SHP77 (cell line): Measurements from ENCODE around the gene ADO.

Experiments used
- DNase-seq, 2 experiments: peaks; one replicate each; lab custom pipeline; 2025; lab: John Stamatoyannopoulos, UW

The ADO gene

GRCh38 chr10:62794306-62794705 is 10.2 kb upstream of the ADO start:
- DNase-seq = no peak

- no peak for DNase-seq
These were observed 9.4 kb upstream of the ADO start for GRCh38 chr10:62795100-62795499.

GRCh38 chr10:62795762-62796161 is 8.8 kb upstream of the ADO start:
- no peak for DNase-seq

- no peak for DNase-seq
These were observed 7.6 kb upstream of the ADO start for GRCh38 chr10:62796896-62797295.

- no peak for DNase-seq
These were observed 2.6 kb upstream of the ADO start for GRCh38 chr10:62801871-62802270.

GRCh38 chr10:62803724-62804355 is 680 bp upstream of the ADO start:
- no peak for DNase-seq

GRCh38 chr10:62805231-62806099 is 945 bp downstream of the ADO start:
- DNase-seq = no peak

- no peak for DNase-seq
These were observed 1.7 kb downstream of the ADO start for GRCh38 chr10:62806251-62806650.

- DNase-seq = no peak
These were observed 5.8 kb downstream of the ADO start for GRCh38 chr10:62810156-62810902.

GRCh38 chr10:62811159-62811875 is 6.8 kb downstream of the ADO start:
- DNase-seq = no peak

GRCh38 chr10:62812672-62813439 is 8.3 kb downstream of the ADO start:
- DNase-seq = no peak

- no peak for DNase-seq
These were observed 8.9 kb downstream of the ADO start for GRCh38 chr10:62813453-62813852.

GRCh38 chr10:62813981-62814380 is 9.5 kb downstream of the ADO start:
- no peak for DNase-seq

- DNase-seq = no peak
These were observed 10.3 kb downstream of the ADO start for GRCh38 chr10:62814756-62815380.

- no peak for DNase-seq
These were observed 11.0 kb downstream of the ADO start for GRCh38 chr10:62815381-62816075.

GRCh38 chr10:62816076-62816330 is 11.5 kb downstream of the ADO start:
- DNase-seq = no peak

GRCh38 chr10:62816331-62817120 is 12.0 kb downstream of the ADO start, which contains the start of gene EGR2:
Gene EGR2 (minus strand): TSS chr10:62816366. CDS start chr10:62816029, 337 bp downstream.
- peak; percentile 65 to 73 for DNase-seq

- no peak for DNase-seq
These were observed 12.7 kb downstream of the ADO start for GRCh38 chr10:62817121-62817765.
